GM19025 (cell line): ENCODE results near the gene PTGDS.

Source experiments
- ATAC-seq: cut with Tn5 transposase; IDR thresholded peaks from one replicate; pipeline ENCODE4 v1.9.1; 2021; ENCODE audit warnings: mild to moderate bottlenecking, low read depth, moderate library complexity; ENCODE audit not compliant: unreplicated experiment

PTGDS gene

GRCh38 chr9:136957461-136957860, 19.8 kb upstream of the PTGDS start:
- ATAC-seq, result no peak

- no peak for ATAC-seq
Observed at GRCh38 chr9:136957901-136958300, 19.4 kb upstream of the PTGDS start.

GRCh38 chr9:136958473-136958872, 18.8 kb upstream of the PTGDS start:
- ATAC-seq, result no peak

GRCh38 chr9:136958898-136959850, 18.1 kb upstream of the PTGDS start:
- ATAC-seq, result no peak

- no peak for ATAC-seq
Observed at GRCh38 chr9:136960212-136960937, 16.9 kb upstream of the PTGDS start.

- no peak for ATAC-seq
Observed at GRCh38 chr9:136960938-136961275, 16.4 kb upstream of the PTGDS start.

- ATAC-seq, result no peak
Observed at GRCh38 chr9:136961279-136962065, 15.8 kb upstream of the PTGDS start.

GRCh38 chr9:136962163-136962562, 15.1 kb upstream of the PTGDS start:
- no peak for ATAC-seq

GRCh38 chr9:136962701-136963248, 14.5 kb upstream of the PTGDS start:
- ATAC-seq, result no peak

- ATAC-seq, result no peak
Observed at GRCh38 chr9:136963341-136963740, 14.0 kb upstream of the PTGDS start.

- ATAC-seq, result no peak
Observed at GRCh38 chr9:136963751-136964150, 13.6 kb upstream of the PTGDS start.

- ATAC-seq, result no peak
Observed at GRCh38 chr9:136964171-136964689, 13.1 kb upstream of the PTGDS start.

- no peak for ATAC-seq
Observed at GRCh38 chr9:136964833-136965422, 12.4 kb upstream of the PTGDS start.

GRCh38 chr9:136965771-136966484, 11.4 kb upstream of the PTGDS start:
- no peak for ATAC-seq

- no peak for ATAC-seq
Observed at GRCh38 chr9:136968333-136969127, 8.8 kb upstream of the PTGDS start.

GRCh38 chr9:136969150-136969549, 8.2 kb upstream of the PTGDS start:
- no peak for ATAC-seq

GRCh38 chr9:136969774-136970173, 7.5 kb upstream of the PTGDS start:
- ATAC-seq, result no peak

GRCh38 chr9:136970361-136970760, 6.9 kb upstream of the PTGDS start:
- ATAC-seq, result no peak

GRCh38 chr9:136971746-136972145, 5.6 kb upstream of the PTGDS start:
- ATAC-seq, result no peak
